22Rv1 (cell line): Measurements from ENCODE around the gene OXCT1.

ENCODE experiments used
- H3K27ac ChIP-seq: fragments of 450-650 bp; 2 replicates; pipeline ENCODE4 v1.5.1; 2017
- CTCF ChIP-seq: fragments of 450-650 bp; IDR thresholded peaks from 2 replicates; pipeline ENCODE4 v1.5.1; 2017; ENCODE audit warnings: mild to moderate bottlenecking
- ZFX ChIP-seq: fragments of 450-650 bp; IDR thresholded peaks from 2 replicates; pipeline ENCODE4 v1.6.1; 2017; ENCODE audit warnings: antibody characterized with exemption, borderline replicate concordance

The OXCT1 gene

GRCh38 chr5:41776435-41776834 lies 93.8 kb downstream of the OXCT1 start:
- H3K27ac ChIP-seq, result no peak overlapping the region
- TF ChIP-seq CTCF, result no peak
- TF ChIP-seq ZFX, result no peak

- TF ChIP-seq ZFX (no peak), CTCF (no peak)
- no peak overlapping the region for H3K27ac ChIP-seq
Measured at GRCh38 chr5:41773799-41774198, 96.4 kb downstream of the OXCT1 start.

- H3K27ac ChIP-seq, result no peak overlapping the region
- TF ChIP-seq ZFX, result no peak
- TF ChIP-seq CTCF, result no peak
Measured at GRCh38 chr5:41772785-41773442, 97.3 kb downstream of the OXCT1 start.

- H3K27ac ChIP-seq, result no peak overlapping the region
- no peak for TF ChIP-seq ZFX
- no peak for TF ChIP-seq CTCF
Measured at GRCh38 chr5:41772056-41772455, 98.2 kb downstream of the OXCT1 start.

- no peak for TF ChIP-seq CTCF
- no peak overlapping the region for H3K27ac ChIP-seq
Measured at GRCh38 chr5:41770799-41771198, 99.4 kb downstream of the OXCT1 start.

GRCh38 chr5:41768692-41769091 lies 101.5 kb downstream of the OXCT1 start:
- H3K27ac ChIP-seq, result no peak overlapping the region
- no peak for TF ChIP-seq CTCF
- no peak for TF ChIP-seq ZFX

GRCh38 chr5:41764650-41765049 lies 105.6 kb downstream of the OXCT1 start:
- TF ChIP-seq CTCF (no peak), ZFX (no peak)
- H3K27ac ChIP-seq, result no peak overlapping the region
